GM18505 (cell line): ENCODE data around the gene CABP7.

ENCODE experiments used
- ATAC-seq: cut with Tn5 transposase; IDR thresholded peaks from one replicate; pipeline ENCODE4 v1.9.1; 2021; ENCODE audit not compliant: unreplicated experiment
- POLR2A ChIP-seq: IDR thresholded peaks from 4 replicates; pipeline ENCODE4 v1.6.1; 2011; ENCODE audit warnings: borderline replicate concordance; ENCODE audit not compliant: insufficient read depth, insufficient read length; ENCODE audit errors: extremely low read depth

The CABP7 gene

DNA sequence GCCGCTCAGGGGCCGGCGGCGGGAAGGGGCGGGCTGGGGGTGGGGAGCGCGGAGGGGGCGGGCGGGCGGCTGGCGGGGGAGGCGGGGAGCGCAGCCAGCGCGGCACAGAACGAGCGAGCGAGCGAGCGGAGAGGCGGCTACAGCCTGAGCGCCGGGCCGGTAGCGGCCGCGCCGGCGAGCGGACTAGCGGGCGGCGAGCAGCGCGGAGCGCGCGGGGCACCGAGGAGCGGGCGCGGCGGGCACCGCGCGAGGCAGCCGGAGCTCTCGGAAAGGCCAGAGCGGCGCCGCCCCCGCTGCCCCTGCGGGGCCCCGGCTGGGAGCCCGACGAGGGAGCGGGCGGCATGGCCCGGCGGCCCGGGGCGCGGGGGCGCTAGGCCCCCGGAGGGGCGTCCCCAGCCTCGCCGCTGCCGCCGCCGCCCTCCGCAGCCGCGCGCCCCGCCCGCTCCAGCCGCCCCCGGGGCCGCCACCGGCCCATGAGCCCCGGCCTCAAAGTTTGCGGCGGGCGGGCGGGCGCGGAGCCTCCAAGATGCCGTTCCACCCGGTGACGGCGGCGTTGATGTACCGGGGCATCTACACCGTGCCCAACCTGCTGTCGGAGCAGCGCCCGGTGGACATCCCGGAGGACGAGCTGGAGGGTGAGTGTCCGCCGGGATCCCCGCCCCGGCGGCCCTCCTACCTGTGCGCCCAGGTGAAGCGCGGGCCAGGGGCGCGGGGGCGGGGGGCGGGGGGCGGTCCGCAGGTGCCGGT lies at the start of gene CABP7:
Gene CABP7 (plus strand): TSS at position 105 of the 747 bp plus-strand sequence. CDS start 422 bp downstream, at position 527.
- no peak for ATAC-seq
- TF ChIP-seq POLR2A = no peak

- no peak for TF ChIP-seq POLR2A
- no peak for ATAC-seq
These were observed 49.2 kb upstream of the CABP7 start for GRCh38 chr22:29670626-29671025.

DNA sequence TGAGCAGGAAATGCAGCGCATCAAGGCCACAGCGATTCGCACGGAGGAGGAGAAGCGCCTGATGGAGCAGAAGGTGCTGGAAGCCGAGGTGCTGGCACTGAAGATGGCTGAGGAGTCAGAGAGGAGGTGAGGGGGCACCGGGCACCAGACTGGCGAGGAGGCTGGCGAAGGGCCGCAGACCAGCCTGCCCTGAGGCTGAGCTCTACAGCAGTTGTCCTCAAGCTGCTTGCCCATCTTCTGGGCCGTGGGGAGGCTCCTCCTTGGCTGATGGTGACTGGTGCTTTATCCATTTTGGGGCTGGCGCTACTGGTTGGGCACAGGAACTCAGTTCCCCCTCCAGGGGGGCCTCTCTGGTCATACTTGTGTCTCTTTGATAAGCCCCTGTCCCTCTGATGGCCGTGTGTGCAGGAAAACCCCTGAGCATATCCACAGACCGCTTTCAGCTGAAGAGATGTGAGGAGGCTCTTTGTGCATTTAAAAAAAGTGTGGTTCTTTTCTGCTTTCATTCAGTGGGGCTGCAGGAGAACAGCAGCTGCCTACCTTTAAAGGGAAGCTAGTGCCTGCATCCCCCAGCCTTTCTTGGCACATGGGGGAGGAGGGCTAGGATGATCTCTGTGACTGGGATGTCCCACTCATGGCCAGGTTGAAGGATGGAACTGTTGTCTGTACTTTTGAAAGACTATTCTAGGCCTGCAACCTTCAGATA lies 46.3 kb upstream of the CABP7 start:
- no peak for ATAC-seq
- no peak for TF ChIP-seq POLR2A

GRCh38 chr22:29674121-29674520 lies 45.7 kb upstream of the CABP7 start:
- no peak for TF ChIP-seq POLR2A
- ATAC-seq = no peak

DNA sequence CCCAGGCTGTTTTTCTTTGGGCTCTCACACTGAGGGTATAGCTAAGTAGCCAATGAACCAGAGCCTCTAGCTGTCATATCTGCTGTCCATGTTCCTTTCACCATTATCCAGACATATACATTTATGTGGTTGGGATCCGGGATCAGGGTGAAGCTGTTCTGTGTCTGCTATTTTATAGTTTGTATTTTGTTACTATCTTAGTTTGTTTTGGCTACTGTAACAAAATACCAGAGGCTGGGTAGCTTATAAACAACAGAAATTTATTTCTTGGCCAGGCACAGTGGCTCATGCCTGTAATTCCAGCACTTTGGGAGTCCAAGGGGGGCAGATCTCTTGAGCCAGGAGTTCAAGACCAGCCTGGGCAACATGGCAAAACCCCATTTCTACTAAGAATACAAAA lies 40.5 kb upstream of the CABP7 start:
- ATAC-seq = no peak
- no peak for TF ChIP-seq POLR2A

- ATAC-seq = no peak
- no peak for TF ChIP-seq POLR2A
These were observed 36.3 kb upstream of the CABP7 start for GRCh38 chr22:29683536-29683935.

GRCh38 chr22:29684244-29684643 lies 35.6 kb upstream of the CABP7 start:
- ATAC-seq = no peak
- no peak for TF ChIP-seq POLR2A

DNA sequence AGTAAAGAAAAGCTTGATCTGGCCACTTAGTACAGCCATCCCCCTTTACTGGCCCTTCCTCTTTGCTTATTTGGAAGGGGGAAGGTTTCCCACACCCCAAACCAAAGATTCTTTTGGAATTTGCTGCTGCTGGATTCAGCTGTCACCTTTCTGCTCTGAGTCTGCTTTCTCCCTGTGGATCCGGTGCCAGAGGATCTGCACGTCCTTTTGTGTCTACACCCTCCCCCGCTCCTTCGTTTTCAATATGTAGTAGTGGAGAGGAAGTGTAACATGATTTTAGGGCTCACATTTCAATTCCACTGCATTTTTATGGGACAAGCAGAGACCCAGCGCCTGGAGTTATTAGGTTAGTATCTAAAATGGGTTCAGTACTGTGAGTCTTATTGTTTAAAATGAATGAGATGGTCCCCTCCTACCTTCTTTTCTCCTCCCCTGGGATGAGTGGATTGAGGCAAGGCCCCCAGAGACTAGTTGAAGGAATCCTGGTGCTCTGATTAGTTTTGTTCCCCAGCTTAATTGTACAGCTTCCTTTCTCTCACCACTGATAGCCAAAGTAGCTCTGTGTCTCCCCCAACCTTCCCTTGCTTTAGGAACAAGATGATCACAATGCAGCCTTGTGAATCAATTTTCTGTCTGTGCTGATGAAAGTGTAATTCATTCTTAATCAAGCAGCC lies 30.5 kb upstream of the CABP7 start:
- TF ChIP-seq POLR2A = no peak
- ATAC-seq = no peak

- ATAC-seq = no peak
- no peak for TF ChIP-seq POLR2A
These were observed 30.0 kb upstream of the CABP7 start for GRCh38 chr22:29689880-29690213.

DNA sequence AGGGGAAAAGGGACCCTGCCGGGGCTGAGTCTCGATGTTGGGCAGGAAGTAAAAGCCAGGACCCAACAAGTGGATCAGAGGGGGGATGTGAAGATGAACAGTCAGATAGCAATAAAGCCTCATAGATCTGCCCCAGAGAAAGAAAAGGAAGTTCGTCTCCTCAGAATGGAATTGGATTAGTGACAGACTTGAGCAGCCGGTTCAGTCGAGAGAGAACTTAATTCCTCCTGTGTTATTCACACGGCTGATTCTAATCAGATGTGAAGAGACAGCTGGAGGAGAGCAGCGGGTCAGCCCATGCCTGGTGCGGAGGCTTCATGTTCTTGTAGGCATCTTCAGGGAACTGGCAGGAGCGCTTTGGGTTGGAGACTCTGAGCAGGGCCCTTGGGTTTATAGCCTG lies 29.3 kb upstream of the CABP7 start:
- no peak for ATAC-seq

GRCh38 chr22:29691636-29692326 lies 28.0 kb upstream of the CABP7 start:
- ATAC-seq = no peak
- TF ChIP-seq POLR2A = no peak

More for the DNA sequence above, 29.3 kb upstream of the CABP7 start:
- no peak for TF ChIP-seq POLR2A

GRCh38 chr22:29692327-29692640 lies 27.5 kb upstream of the CABP7 start:
- TF ChIP-seq POLR2A = no peak
- no peak for ATAC-seq

DNA sequence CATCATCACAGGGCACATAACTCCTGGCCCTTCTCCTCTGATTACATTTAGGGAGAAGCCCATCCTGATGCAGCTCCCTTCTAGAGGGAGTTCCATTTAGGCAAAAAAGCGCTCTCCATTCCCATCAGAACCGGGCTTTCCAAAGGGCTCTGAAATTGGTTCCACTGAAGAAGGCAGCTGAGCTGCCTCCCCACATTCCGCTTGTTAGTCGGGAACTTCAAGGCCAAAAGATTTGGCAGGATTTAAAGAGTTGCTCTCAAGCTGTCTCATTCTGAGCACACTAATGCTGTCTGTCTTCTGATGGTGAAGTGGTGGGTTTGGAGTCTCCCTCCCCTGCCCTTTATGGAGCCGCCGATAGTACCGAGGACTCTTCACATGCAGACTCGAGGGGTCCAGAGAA lies 26.6 kb upstream of the CABP7 start:
- TF ChIP-seq POLR2A = no peak
- ATAC-seq = no peak
